ENCODE data around the gene DAB2IP.

DAB2IP gene

DNA sequence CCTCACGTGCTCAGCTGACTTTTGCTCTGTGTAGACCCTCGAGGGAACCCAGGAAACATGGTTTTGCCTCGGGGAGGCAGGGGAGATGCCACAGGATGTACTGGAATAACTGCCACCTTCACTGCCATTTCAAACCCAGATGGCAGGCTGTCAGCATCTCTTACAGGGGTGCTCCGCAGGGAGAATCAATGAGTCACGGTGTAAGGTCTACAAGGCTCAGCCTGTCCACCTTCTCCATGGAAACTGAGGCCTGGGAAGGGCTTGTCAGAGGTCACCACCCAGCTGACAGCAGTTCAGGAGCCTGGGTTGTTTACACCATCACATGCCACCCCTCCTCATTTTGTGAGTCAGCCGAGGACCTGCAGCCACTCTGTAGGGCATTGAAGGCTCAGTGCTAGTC, 30.8 kb downstream of the DAB2IP start:
- Histone ChIP-seq H3K36me3 (ENCODE audit: insufficient read depth, low read length) (no peaks in the 10 kb centered on the region), H3K4me2 (ENCODE audit: low read length) (no peak overlapping the region), H3K27ac (ENCODE audit: low read depth, low read length, poor library complexity, severe bottlenecking) (no peak overlapping the region), H3K4me1 (ENCODE audit: insufficient read depth, low read length, severe bottlenecking) (no peaks in the 10 kb centered on the region), H3K4me3 (ENCODE audit: low read depth, low read length, poor library complexity, severe bottlenecking) (no peak overlapping the region), H4K20me1 (ENCODE audit: insufficient read depth, low read length) (no peaks in the 10 kb centered on the region), H3K9ac (ENCODE audit: low read length) (no peak overlapping the region), H3K27me3 (ENCODE audit: insufficient read depth, low read length) (peaks cover 11% of the 10 kb centered on the region; the same call in 1 of the 2 replicates), H3K9me3 (ENCODE audit: low read length) (no peaks in the 10 kb centered on the region), H3F3A (ENCODE audit: insufficient read depth, low read length) (no peaks in the 10 kb centered on the region), H2AFZ (ENCODE audit: low read length) (no peak overlapping the region), H3K79me2 (ENCODE audit: insufficient read depth, low read length) (no peaks in the 10 kb centered on the region), H3K9me2 (ENCODE audit: low read depth, low read length) (no peaks in the 10 kb centered on the region)
- TF ChIP-seq EZH2 (IDR thresholded peaks at IDR 0.05; ENCODE audit: borderline replicate concordance, low read length) (no peak), CTCF (IDR thresholded peaks at IDR 0.05; ENCODE audit: low read length) (no peak)

DNA sequence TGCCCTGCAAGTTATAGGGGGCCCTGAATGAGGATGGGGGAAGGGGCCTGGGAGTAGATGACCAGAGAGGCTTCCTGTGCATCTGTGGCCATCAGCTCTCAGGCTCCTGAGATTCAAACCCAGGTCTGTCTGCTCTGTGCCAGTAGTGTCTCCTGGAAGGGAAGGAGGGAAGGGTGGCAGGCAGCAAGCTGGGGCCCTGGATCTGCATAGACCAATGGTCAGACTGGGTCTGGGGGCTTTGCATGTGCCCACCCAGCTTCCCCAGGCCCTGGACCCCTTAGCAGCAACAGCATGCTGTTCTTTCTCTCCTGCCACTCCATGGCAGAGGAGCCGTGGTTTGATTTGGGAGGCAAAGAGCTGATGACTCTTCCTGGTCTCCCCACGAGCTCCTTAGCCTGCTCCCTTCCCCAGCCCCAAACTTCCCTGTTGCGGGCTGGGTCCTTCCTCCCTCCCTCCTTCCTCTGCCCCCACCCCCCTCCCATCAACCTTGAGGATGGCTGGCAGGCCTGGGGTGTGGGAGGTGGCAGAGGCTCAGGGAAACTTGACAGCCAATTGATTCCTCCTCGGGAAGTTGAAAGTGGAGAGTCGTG, 31.6 kb downstream of the DAB2IP start:
- Histone ChIP-seq H3F3A (ENCODE audit: insufficient read depth, low read length) (no peaks in the 10 kb centered on the region), H3K79me2 (ENCODE audit: insufficient read depth, low read length) (no peaks in the 10 kb centered on the region), H3K4me1 (ENCODE audit: insufficient read depth, low read length, severe bottlenecking) (no peaks in the 10 kb centered on the region), H3K27ac (ENCODE audit: low read depth, low read length, poor library complexity, severe bottlenecking) (no peak overlapping the region), H3K27me3 (ENCODE audit: insufficient read depth, low read length) (peaks cover 11% of the 10 kb centered on the region; the same call in 1 of the 2 replicates), H4K20me1 (ENCODE audit: insufficient read depth, low read length) (no peaks in the 10 kb centered on the region), H2AFZ (ENCODE audit: low read length) (no peak overlapping the region), H3K9me3 (ENCODE audit: low read length) (no peaks in the 10 kb centered on the region), H3K9ac (ENCODE audit: low read length) (no peak overlapping the region), H3K4me2 (ENCODE audit: low read length) (no peak overlapping the region), H3K9me2 (ENCODE audit: low read depth, low read length) (no peaks in the 10 kb centered on the region), H3K4me3 (ENCODE audit: low read depth, low read length, poor library complexity, severe bottlenecking) (no peak overlapping the region), H3K36me3 (ENCODE audit: insufficient read depth, low read length) (no peaks in the 10 kb centered on the region)
- no peak for TF ChIP-seq EZH2 (IDR thresholded peaks at IDR 0.05; ENCODE audit: borderline replicate concordance, low read length)
- no peak for TF ChIP-seq CTCF (IDR thresholded peaks at IDR 0.05; ENCODE audit: low read length)

DNA sequence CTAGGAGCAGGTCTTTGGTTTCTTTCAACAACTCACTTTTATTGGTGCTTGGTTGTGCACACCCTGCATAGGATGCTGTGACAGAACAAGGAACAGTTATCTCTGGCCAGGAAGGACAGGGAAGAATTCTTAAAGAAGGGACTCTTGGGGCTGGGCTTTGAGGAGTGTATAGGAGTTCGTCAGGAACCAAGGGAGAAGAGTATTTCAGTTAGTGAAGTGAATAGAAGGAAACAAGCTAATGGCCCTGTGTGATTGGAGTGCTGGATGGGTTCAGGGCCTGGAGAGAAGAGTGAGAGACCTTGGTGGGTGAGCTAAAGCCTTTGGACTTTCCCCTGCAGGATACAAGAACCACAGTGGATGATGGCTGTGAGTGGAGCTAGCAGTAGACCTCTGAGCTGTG, 32.2 kb downstream of the DAB2IP start:
- Histone ChIP-seq H3K4me1 (ENCODE audit: insufficient read depth, low read length, severe bottlenecking) (no peaks in the 10 kb centered on the region), H4K20me1 (ENCODE audit: insufficient read depth, low read length) (no peaks in the 10 kb centered on the region), H3K9me3 (ENCODE audit: low read length) (no peaks in the 10 kb centered on the region), H3K27ac (ENCODE audit: low read depth, low read length, poor library complexity, severe bottlenecking) (no peak overlapping the region), H3K36me3 (ENCODE audit: insufficient read depth, low read length) (no peaks in the 10 kb centered on the region), H2AFZ (ENCODE audit: low read length) (no peak overlapping the region), H3K4me3 (ENCODE audit: low read depth, low read length, poor library complexity, severe bottlenecking) (no peak overlapping the region), H3K79me2 (ENCODE audit: insufficient read depth, low read length) (no peaks in the 10 kb centered on the region), H3K9ac (ENCODE audit: low read length) (no peak overlapping the region), H3K9me2 (ENCODE audit: low read depth, low read length) (no peaks in the 10 kb centered on the region), H3F3A (ENCODE audit: insufficient read depth, low read length) (no peaks in the 10 kb centered on the region), H3K27me3 (ENCODE audit: insufficient read depth, low read length) (peaks cover 11% of the 10 kb centered on the region; the same call in 1 of the 2 replicates), H3K4me2 (ENCODE audit: low read length) (no peak overlapping the region)
- TF ChIP-seq EZH2 (IDR thresholded peaks at IDR 0.05; ENCODE audit: borderline replicate concordance, low read length) = no peak
- TF ChIP-seq CTCF (IDR thresholded peaks at IDR 0.05; ENCODE audit: low read length) = no peak

Measured in OCI-LY1 (cell line).